ENCODE results near the gene RSRC1.
"Not testable (repeated sequence)": the region's sequence is repeated elsewhere in the genome, so short reads cannot be mapped to it uniquely, and the experiment has no call there.

The RSRC1 gene

GRCh38 chr3:158111861-158112260 is 2.0 kb downstream of the RSRC1 start:
- no peak overlapping the region for H3K4me3 ChIP-seq (ENCODE audit: low read depth, low read length)
- POLR2A ChIA-PET, result no interaction called here
- TF ChIP-seq, protein P1, sequence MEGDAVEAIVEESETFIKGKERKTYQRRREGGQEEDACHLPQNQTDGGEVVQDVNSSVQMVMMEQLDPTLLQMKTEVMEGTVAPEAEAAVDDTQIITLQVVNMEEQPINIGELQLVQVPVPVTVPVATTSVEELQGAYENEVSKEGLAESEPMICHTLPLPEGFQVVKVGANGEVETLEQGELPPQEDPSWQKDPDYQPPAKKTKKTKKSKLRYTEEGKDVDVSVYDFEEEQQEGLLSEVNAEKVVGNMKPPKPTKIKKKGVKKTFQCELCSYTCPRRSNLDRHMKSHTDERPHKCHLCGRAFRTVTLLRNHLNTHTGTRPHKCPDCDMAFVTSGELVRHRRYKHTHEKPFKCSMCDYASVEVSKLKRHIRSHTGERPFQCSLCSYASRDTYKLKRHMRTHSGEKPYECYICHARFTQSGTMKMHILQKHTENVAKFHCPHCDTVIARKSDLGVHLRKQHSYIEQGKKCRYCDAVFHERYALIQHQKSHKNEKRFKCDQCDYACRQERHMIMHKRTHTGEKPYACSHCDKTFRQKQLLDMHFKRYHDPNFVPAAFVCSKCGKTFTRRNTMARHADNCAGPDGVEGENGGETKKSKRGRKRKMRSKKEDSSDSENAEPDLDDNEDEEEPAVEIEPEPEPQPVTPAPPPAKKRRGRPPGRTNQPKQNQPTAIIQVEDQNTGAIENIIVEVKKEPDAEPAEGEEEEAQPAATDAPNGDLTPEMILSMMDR (IDR thresholded peaks at IDR 0.05; ENCODE audit: insufficient read depth, low read length, missing control alignments), result no peak
- no peak for DNase-seq (ENCODE audit: low read depth, low spot score)
- CTCF ChIA-PET, result no interaction called here

DNA sequence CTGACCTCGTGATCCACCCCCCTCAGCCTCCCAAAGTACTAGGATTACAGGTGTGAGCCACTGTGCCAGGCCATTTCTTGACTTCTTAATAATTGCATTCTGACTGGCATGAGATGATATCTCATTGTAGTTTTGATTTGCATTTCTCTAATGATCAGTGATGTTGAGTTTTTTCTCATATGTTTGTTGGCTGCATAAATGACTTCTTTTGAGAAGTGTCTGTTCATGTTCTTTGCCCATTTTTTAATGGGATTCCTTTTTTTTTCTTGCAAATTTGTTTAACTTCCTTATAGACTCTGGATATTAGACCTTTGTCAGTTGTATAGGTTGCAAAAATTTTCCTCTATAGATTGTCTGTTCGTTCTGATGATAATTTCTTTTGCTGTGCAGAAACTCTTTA is 3.7 kb downstream of the RSRC1 start:
- CTCF ChIA-PET; H3K4me3 ChIP-seq (ENCODE audit: low read depth, low read length); DNase-seq (ENCODE audit: low read depth, low spot score): not testable (repeated sequence)
- POLR2A ChIA-PET, result interaction anchor here (0.6 kb wide), 1 partner anchor 344 kb away, joined by 3 read pairs; no protein-coding TSS in a partner anchor

- DNase-seq (ENCODE audit: low read depth, low spot score), result no peak
- H3K4me3 ChIP-seq (ENCODE audit: low read depth, low read length), result no peak overlapping the region
- CTCF ChIA-PET, result interaction anchor here (1.1 kb wide), 1 partner anchor 10 kb away, joined by 6 read pairs; no protein-coding TSS in a partner anchor
- POLR2A ChIA-PET, result no interaction called here
- TF ChIP-seq, protein P1 (IDR thresholded peaks at IDR 0.05; ENCODE audit: insufficient read depth, low read length, missing control alignments), result no peak
These were observed 10.4 kb downstream of the RSRC1 start for GRCh38 chr3:158120330-158120729.

DNA sequence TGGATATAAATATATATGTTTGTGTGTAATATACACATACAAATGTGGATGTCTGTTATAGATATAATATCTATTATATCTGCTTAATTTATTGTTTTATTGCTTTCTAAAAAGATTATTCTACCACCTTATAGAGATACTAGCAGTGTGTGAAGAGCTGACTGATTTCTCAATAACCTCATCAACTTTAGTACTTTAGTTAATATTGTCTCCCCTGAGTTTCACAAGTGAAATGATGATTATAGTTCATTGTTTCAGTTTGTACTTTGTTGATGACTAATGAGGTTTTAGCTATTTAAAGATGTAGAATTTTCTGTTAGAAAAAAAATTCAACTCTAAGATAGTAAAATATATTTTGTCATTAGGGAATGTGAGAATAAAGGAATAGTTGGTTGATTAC is 11.4 kb downstream of the RSRC1 start:
- DNase-seq (ENCODE audit: low read depth, low spot score), result no peak
- H3K4me3 ChIP-seq (ENCODE audit: low read depth, low read length), result no peak overlapping the region
- POLR2A ChIA-PET, result no interaction called here
- CTCF ChIA-PET, result no interaction called here
- TF ChIP-seq, protein P1 (IDR thresholded peaks at IDR 0.05; ENCODE audit: insufficient read depth, low read length, missing control alignments), result no peak

- DNase-seq (ENCODE audit: low read depth, low spot score); POLR2A ChIA-PET; H3K4me3 ChIP-seq (ENCODE audit: low read depth, low read length): not testable (repeated sequence)
- CTCF ChIA-PET, result interaction anchor here (1.0 kb wide), 1 partner anchor 12 kb away, joined by 3 read pairs; no protein-coding TSS in a partner anchor
These were observed 12.8 kb downstream of the RSRC1 start for GRCh38 chr3:158122721-158123120.

DNA sequence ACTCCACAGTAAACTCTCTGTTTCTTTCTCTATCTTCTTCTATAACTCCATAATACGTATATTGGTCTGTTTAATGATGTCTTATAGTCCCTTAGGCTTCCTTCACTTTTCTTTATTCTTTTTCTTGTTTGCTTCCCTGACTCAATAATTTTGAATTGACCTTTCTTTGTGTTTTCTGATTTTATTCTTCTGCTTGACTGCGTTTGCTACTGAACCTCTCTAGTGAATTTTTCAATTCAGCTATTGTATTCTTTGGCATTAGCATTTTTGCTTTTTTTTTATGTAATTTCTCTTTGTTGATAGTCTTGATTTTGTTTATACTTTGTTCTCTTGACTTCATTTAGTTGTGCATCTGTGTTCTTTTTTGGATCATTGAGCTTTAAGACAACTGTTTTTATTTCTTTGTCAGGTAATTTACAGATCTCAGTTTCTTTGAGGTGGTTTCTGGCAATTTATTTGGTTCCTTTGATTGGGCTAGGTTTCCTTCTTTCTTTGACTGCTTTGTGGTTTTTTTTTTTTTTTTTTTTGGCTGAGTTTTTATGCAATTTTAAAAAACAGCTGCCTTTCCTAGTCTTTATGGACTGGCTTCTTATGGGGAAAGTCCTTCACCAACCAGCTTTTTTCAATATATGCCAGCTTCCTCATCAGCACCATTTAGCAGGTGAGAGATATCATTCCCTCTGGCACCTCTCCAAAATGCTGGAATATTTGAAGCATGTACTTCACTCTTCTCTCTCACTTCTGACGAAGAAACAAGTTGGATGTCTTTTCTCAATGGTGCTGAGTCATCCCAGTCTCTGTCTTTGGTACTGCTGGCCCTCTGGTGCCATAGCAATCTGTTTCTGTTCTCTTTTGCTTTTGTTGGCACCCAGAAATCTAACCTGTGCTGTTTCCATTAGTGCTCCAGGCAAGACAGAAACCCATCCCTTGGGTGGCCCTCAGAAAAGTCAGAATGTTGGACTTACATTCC is 17.6 kb downstream of the RSRC1 start:
- TF ChIP-seq, protein P1 (IDR thresholded peaks at IDR 0.05; ENCODE audit: insufficient read depth, low read length, missing control alignments), result no peak
- no peak for DNase-seq (ENCODE audit: low read depth, low spot score)
- ChIA-PET POLR2A (no interaction called here), CTCF (interaction anchor here (0.6 to 1.2 kb wide), 3 partner anchors 18 to 519 kb away, joined by 3 to 5 read pairs (median 3); partner anchors contain the start of gene RSRC1)
- H3K4me3 ChIP-seq (ENCODE audit: low read depth, low read length), result no peak overlapping the region

GRCh38 chr3:158128755-158129154 is 18.9 kb downstream of the RSRC1 start:
- CTCF ChIA-PET, result no interaction called here
- POLR2A ChIA-PET, result no interaction called here
- no peak overlapping the region for H3K4me3 ChIP-seq (ENCODE audit: low read depth, low read length)
- DNase-seq (ENCODE audit: low read depth, low spot score), result no peak
- TF ChIP-seq, protein P1 (IDR thresholded peaks at IDR 0.05; ENCODE audit: insufficient read depth, low read length, missing control alignments), result no peak

Measured in AG04449 (cell line).